IPS DF 4.7 (cell line): Measurements from ENCODE around the gene SURF4.

Experiments used
- DNase-seq: peaks from one replicate; pipeline ENCODE4 v3.0.0-alpha.2; 2013; ENCODE audit warnings: low spot score; ENCODE audit errors: extremely low read depth

SURF4 gene

GRCh38 chr9:133375116-133375723, 640 bp downstream of the SURF4 start:
- DNase-seq = no peak

- no peak for DNase-seq
These were observed 1.2 kb downstream of the SURF4 start for GRCh38 chr9:133374612-133375115.

DNA sequence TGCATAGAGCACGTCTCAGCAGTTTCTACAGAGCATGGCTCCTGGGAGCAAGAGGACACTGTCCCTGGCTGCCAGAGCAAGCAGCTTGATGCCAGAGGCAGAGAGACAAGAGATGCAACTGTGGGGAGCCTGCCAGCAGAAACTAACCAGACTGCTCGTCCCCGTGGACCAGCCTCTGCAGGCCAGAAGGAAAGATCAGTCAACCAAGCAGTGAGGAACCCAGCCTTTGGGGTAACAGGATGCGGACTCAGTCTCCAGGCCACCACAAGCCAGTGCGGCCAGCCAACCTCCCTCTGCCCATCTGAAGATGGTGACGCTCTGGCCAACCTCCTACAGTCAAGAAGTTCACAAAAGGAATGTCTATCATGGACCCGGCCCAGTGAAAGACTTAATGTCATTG, 3.7 kb downstream of the SURF4 start:
- DNase-seq = no peak

DNA sequence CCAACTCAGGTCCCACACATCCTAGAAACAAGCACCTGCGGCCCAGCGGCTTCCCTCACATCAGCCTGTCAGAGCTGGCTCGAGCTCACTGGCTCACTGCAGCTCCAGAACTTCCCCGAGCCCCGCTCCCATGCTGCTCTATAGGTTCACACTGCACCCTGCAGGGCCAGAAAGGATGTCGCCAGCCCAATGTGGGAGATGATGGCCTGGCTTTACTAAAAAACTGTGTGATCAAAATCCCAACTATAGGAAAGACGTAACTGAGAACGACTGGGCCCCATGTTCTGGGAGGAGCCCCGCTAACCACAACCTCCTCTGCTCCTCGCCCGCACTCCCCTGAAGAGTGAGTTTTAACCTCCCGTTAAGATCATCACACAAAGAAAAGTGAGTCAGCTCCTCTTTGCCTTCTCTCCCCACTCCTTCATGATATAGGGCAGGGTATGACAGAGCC, 4.6 kb downstream of the SURF4 start:
- DNase-seq = no peak

- no peak for DNase-seq
These were observed 5.2 kb downstream of the SURF4 start for GRCh38 chr9:133370685-133371084.

- no peak for DNase-seq
These were observed 5.9 kb downstream of the SURF4 start for GRCh38 chr9:133369933-133370332.

GRCh38 chr9:133369422-133369821, 6.4 kb downstream of the SURF4 start:
- DNase-seq = no peak

DNA sequence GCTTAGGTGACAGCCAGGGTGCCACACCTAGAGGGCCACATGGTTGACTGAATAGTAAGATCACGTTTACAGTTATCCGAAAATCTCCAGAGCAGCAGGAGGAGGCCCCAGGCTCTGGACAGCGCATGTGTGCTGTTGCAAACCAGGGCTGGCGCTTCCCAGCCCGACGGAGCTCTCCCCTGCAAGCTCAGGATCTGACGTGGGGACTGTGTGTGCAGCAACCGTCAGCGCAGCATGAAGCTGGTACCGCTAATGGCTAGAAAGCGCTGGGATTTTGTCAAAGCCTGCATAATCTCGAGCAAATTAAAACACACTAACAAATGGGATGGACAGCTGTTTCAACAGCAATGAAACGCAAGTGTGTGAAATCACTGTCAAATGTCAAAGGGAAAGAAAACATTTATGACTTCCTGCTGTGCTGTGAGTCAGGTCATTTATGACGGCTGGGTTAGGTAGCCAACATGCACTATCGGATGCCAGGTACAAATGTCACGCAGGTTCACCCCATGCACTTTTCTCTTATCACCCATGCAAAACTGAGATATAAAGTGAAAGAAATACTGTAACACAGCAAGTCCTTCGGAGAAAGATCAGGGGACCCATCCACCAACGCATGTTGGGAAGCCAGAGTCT, 7.5 kb downstream of the SURF4 start:
- DNase-seq = no peak

DNA sequence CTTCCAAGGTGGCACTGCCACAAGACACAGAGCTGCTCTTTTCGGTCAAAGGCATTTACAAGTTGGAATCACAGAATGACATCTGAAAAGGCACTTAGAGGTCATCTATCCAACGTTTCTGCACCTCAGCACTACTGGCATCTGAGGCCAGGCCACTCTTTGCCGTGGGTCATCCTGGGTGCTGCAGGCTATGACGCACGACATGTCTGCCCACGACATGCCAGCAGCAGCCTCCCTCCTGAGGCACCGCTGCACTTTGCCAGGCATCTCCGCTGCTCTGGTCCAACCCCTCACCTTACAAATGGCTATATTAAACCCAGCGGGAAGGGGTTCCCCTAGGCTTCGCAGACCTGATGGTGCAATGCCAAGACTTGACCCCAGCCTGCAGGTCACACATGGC, 8.1 kb downstream of the SURF4 start:
- DNase-seq = no peak

DNA sequence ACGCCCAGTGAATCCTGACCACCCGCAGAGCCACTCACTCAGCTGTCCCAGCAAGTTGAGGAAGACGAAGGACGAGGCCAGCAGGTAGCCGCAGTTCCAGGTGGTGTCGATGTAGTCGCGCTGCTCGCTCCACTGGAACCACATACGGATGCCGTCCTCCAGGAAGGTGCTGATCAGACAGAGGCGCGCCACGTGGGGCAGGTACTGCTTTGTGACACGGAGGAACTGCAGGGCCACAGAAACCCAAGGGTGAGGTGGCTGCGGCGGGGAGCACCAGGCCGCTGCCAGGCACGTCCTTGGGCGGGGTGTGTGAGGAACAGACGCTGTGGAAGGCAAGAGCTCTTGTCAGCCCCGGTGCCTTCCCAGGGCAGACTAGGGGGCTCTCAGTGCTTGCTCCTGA, 8.6 kb downstream of the SURF4 start:
- no peak for DNase-seq

- no peak for DNase-seq
These were observed 9.4 kb downstream of the SURF4 start for GRCh38 chr9:133366435-133366834.

- no peak for DNase-seq
These were observed 13.4 kb downstream of the SURF4 start for GRCh38 chr9:133362359-133363044.

GRCh38 chr9:133361507-133362092, 14.3 kb downstream of the SURF4 start:
- DNase-seq = no peak

DNA sequence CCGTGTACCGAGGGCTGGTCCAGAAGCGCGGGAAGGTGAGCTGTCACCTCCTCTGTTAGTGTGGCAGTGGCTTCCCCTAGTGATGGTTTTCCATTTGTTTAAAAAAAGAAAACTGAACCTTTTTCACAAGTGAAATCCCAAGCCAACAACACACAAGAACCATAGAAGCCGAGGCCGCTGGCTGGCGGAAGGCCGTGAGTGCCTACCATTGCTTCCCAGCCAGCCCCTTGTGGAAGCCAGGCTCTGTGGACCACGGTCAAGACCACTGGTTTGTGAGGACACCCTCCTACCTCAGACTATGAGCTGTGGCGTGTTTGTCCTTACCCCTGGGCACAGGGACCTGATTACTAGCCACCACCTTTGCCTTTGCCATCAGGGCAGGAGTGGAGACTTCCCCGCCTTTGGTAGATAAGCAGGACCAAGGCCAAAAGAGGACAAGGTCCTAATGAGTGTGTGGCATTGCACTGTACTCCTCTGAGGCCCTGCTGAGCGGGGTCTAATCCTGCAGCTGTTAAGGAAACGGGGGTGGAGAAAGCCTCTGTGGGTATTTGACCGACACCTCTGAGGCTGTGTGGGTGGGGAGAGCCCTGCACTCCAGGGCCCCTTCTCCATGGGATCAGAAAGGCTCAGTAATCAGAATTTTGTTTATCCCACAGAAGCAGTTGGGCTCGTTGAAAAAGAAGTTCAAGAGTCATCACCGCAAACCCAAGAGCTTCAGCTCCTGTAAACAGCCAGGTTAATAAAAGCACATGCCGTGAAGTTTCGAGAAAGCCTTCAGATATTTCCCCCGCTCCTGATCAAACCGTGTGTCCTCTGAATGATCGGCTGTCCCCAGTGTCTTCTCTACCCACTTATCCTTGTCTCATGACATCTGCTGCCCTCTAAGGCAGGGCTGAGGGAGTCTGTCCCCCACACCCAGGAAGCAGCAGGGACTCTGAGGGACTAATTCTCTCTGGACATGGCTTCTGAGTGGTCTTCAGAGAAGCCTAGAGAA, 15.2 kb downstream of the SURF4 start:
- no peak for DNase-seq

GRCh38 chr9:133359399-133360175, 16.3 kb downstream of the SURF4 start:
- no peak for DNase-seq

- no peak for DNase-seq
These were observed 18.2 kb downstream of the SURF4 start for GRCh38 chr9:133357656-133358055.

DNA sequence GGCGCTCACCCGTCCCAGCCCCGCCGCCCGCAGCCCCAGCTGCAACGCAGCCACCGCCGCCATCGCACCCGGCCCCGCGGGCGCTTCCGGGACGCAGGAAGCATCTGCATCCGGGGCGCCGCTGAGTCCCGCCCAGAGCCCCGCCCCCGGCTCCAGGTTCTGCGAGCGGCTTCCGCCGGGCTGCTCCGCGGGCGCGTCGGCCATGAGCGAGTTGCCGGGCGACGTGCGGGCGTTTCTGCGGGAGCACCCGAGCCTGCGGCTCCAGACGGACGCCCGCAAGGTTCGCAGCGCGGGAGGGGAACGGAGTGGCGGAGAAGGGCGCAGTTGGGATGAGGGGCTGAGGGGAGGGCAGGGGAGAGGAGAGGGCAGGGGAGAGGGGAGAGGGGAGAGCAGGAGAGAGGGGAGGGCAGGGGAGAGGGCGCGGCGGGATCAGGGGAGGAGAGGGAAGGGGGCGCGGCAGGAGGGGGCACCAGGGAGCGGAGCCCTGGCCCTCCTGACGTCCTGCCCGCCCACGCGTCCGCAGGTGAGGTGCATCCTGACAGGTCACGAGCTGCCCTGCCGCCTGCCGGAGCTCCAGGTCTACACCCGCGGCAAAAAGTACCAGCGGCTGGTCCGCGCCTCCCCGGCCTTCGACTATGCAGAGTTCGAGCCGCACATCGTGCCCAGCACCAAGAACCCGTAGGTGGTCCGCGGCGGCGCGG, 19.3 kb downstream of the SURF4 start, which contains the start of the genes SURF1 and SURF2:
Gene SURF1, minus strand, starts transcription at position 97 of the 701 bp plus-strand sequence. Its CDS starts 34 bp downstream, at position 63.
Gene SURF2, plus strand, starts transcription at position 160 of the 701 bp plus-strand sequence. Its CDS starts 43 bp downstream, at position 203.
- no peak for DNase-seq

GRCh38 chr9:133355881-133356357, 19.9 kb downstream of the SURF4 start:
- no peak for DNase-seq

DNA sequence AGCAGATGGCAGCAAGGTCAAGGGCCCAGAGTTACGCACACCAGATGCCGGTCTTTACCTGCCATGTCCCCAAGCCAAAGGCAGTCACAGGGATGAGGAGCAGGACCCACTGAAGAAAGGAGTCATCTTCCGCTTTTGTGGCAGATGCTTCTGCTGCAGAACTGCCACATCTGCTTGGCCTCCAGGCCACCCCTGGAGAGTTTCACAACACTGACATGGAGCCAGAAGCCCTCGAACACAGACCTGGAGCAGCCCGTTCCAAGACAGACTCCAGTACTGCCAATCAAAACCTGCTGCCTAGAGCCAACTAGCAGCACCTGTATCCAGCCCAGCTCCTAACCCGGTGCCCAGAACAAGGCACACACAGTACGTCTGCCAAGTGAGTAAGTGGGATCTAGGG, 21.1 kb downstream of the SURF4 start:
- DNase-seq = no peak
